Measurements from ENCODE around the gene FRMD5.

GRCh38 chr15:43923553-43923952 is 271.5 kb downstream of the FRMD5 start:
- TF ChIP-seq, protein P1, sequence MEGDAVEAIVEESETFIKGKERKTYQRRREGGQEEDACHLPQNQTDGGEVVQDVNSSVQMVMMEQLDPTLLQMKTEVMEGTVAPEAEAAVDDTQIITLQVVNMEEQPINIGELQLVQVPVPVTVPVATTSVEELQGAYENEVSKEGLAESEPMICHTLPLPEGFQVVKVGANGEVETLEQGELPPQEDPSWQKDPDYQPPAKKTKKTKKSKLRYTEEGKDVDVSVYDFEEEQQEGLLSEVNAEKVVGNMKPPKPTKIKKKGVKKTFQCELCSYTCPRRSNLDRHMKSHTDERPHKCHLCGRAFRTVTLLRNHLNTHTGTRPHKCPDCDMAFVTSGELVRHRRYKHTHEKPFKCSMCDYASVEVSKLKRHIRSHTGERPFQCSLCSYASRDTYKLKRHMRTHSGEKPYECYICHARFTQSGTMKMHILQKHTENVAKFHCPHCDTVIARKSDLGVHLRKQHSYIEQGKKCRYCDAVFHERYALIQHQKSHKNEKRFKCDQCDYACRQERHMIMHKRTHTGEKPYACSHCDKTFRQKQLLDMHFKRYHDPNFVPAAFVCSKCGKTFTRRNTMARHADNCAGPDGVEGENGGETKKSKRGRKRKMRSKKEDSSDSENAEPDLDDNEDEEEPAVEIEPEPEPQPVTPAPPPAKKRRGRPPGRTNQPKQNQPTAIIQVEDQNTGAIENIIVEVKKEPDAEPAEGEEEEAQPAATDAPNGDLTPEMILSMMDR (IDR thresholded peaks at IDR 0.05) = no peak
- TF ChIP-seq ZFX (IDR thresholded peaks at IDR 0.05; ENCODE audit: borderline replicate concordance) = no peak
